Neuron (in vitro differentiated cells): ENCODE measurements around the gene CAMK2D.

Experiments used
- H2AFZ ChIP-seq: one replicate; pipeline ENCODE4 v1.6.1; 2013; ENCODE audit warnings: low read depth, mild to moderate bottlenecking, inconsistent platforms, low read length, moderate library complexity
- H3K27me3 ChIP-seq: one replicate; pipeline ENCODE4 v1.6.1; 2013; ENCODE audit warnings: low read length; ENCODE audit not compliant: insufficient read depth
- H3K36me3 ChIP-seq: one replicate; pipeline ENCODE4 v1.6.1; 2013; ENCODE audit warnings: low read length; ENCODE audit not compliant: insufficient read depth
- H3K4me1 ChIP-seq: one replicate; pipeline ENCODE4 v1.6.1; 2013; ENCODE audit warnings: low read length; ENCODE audit not compliant: insufficient read depth
- H3K4me3 ChIP-seq: 2 replicates; pipeline ENCODE4 v1.5.1; 2013; ENCODE audit warnings: mild to moderate bottlenecking, low read length, moderate library complexity
- H3K9me3 ChIP-seq: one replicate; pipeline ENCODE4 v1.6.1; 2013; ENCODE audit warnings: low read length

The CAMK2D gene

DNA sequence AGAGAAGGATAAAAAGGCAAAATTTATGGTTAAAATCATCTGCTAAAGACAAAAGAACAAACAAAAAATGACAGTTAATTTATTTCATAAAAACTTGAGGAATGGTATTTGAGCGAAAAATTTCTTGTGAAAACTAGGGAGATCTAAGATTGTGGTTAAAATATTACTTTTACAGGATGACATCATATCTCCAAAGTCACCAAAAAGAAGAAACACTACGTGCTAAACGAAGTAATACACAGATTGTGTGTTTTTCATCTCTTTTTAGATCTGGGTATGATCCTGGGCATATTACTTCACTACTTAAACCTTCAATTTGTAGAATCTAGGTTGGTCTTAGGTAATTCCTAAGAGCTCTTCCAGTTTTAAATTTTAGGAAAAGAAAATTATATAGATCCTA, 107.7 kb downstream of the CAMK2D start:
- peaks cover 3% of the 10 kb centered on the region for H3K36me3 ChIP-seq
- H3K4me3 ChIP-seq = no peak overlapping the region
- no peak overlapping the region for H2AFZ ChIP-seq
- no peaks in the 10 kb centered on the region for H3K27me3 ChIP-seq
- no peaks in the 10 kb centered on the region for H3K9me3 ChIP-seq
- no peaks in the 10 kb centered on the region for H3K4me1 ChIP-seq

DNA sequence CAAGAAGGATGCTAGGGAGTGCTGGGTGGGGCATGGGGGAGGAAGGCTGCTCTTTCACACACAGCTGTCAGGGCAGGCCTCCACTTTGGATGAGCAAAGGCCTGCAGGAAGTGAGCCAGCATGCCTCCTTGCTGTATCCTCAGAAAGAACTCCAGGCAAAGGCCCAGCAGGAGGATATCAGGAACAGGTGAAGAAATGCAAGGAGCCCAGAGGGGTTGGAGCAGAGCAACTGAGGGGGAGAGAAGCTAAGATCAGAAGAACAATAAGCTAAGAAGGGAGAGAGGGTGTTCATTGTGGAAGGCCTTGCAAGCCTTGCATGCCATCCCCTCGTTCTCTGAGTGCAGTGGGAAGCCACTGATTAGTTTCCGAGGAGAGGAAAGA, 115.1 kb downstream of the CAMK2D start:
- Histone ChIP-seq H2AFZ (no peak overlapping the region), H3K27me3 (no peaks in the 10 kb centered on the region), H3K4me1 (peaks cover 15% of the 10 kb centered on the region), H3K9me3 (peaks cover 2% of the 10 kb centered on the region), H3K36me3 (no peaks in the 10 kb centered on the region), H3K4me3 (no peak overlapping the region)

DNA sequence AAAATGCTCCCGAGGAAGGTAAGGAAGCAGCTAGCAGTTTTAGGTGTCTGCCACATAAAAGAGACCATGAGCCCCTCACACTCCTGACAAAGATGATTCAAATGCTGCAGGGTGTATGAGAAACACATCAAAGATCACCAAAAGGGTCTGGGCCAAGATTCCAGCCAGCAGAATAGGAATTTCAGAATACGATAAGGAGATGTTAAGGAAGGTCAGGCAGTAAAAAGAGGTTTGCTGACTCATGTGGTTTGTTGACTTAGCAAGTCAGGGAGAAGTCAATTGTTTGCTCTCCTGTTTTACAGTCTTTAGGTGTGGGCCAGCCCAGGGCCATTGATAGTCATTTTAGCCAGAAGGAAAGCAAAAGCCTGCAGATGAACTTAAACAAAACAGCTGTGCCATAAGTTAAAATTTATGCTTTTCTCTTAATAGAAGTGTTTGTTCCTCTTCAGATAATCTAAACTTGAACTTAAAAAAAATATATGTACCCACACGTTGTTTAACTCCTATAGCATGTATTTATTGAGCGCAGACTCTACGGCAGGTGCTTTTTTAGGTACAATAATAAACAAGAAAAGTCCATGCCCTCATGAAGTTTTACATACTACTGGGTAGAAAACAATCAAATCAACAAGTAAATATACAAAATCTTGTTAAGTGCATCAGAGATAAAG, 115.6 kb downstream of the CAMK2D start:
- Histone ChIP-seq H3K27me3 (no peaks in the 10 kb centered on the region), H3K36me3 (no peaks in the 10 kb centered on the region), H3K9me3 (peaks cover 2% of the 10 kb centered on the region), H3K4me1 (peaks cover 15% of the 10 kb centered on the region), H2AFZ (no peak overlapping the region), H3K4me3 (no peak overlapping the region)

DNA sequence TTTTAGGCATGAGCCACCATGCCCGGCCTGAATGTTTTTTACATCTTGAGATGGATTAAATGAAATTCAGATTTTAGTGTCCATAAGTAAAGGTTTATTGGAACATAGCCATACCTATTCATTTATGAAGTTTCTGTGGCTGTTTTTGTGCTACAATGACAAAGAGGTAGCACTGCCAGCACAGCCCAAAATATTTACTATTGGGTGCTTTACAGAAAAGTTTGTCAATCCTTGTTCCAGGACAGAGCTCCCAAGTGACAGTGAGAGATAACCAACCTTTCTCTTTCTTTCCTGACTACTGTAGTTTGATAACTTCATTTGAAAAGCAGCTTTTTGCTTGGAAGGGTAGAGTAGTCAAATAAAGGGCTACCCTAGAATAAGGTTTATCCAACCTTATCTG, 116.2 kb downstream of the CAMK2D start:
- Histone ChIP-seq H3K27me3 (no peaks in the 10 kb centered on the region), H3K4me1 (peaks cover 15% of the 10 kb centered on the region), H2AFZ (no peak overlapping the region), H3K9me3 (peaks cover 2% of the 10 kb centered on the region), H3K36me3 (no peaks in the 10 kb centered on the region), H3K4me3 (no peak overlapping the region)

DNA sequence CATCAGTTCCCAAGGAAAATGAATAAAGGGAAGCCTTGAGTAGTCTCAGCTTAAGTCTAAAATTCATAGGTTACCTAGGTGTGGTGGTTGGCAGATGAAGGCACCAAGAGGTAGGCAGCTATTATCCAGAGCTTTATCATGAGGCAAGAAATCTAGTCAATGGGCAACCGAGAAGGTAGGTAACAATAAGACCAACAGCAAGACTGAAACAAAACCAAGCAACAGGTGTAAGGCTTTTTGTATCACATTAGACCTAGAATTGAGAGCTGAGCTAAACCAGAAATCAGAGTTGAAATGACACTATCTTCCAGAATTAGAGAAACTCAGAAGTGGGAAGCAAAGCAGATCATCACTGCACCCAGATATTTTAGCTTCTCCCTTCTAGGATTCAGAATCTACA, 117.1 kb downstream of the CAMK2D start:
- H3K4me1 ChIP-seq = peaks cover 23% of the 10 kb centered on the region

DNA sequence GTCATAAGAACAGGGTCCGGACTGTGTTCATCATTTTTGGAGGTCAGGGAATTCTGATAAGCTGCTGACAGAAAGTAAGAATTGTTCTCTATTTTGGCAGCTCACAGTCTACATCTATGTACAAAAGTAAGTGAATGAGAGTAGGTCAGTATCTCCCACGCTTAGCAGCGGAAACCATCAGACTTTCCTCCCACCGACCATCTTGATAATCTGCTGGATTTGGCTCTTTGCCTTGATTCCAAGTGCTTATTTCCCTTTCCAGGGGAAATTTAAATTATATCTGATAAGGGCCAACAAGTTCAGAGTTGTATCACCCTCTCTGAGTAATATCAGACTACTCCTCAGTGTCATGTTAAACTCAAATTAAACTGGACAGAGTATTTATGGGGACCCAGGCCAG, 118.0 kb downstream of the CAMK2D start:
- no peaks in the 10 kb centered on the region for H3K36me3 ChIP-seq
- H2AFZ ChIP-seq = no peak overlapping the region
- no peaks in the 10 kb centered on the region for H3K27me3 ChIP-seq
- H3K4me3 ChIP-seq = no peak overlapping the region
- peaks cover 27% of the 10 kb centered on the region for H3K4me1 ChIP-seq
- H3K9me3 ChIP-seq = peaks cover 2% of the 10 kb centered on the region

More for the DNA sequence above, 117.1 kb downstream of the CAMK2D start:
- Histone ChIP-seq H3K4me3 (no peak overlapping the region), H3K9me3 (peaks cover 2% of the 10 kb centered on the region), H3K36me3 (no peaks in the 10 kb centered on the region), H2AFZ (no peak overlapping the region), H3K27me3 (no peaks in the 10 kb centered on the region)

DNA sequence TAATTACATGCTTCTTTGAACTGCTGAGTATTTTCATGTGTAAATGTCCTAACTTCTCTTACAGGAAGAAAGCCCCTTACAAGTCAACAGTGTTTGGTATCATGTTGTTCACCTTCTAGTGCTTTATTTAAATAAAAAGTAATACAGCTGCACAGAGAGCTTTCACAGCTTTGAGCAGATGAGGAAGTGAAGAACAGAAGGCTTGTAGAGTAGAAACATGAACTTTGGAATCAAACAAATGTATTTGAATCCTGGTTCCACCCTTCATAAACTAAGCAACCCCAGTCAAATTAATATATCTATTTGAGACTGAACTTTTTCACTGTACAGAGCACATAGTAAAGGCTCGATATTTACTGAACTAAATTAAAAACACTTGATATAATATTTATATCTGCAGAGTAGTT, 120.5 kb downstream of the CAMK2D start:
- H3K4me3 ChIP-seq = no peak overlapping the region
- H3K36me3 ChIP-seq = no peaks in the 10 kb centered on the region
- H2AFZ ChIP-seq = no peak overlapping the region
- peaks cover 16% of the 10 kb centered on the region for H3K4me1 ChIP-seq
- H3K27me3 ChIP-seq = no peaks in the 10 kb centered on the region
- H3K9me3 ChIP-seq = no peaks in the 10 kb centered on the region

DNA sequence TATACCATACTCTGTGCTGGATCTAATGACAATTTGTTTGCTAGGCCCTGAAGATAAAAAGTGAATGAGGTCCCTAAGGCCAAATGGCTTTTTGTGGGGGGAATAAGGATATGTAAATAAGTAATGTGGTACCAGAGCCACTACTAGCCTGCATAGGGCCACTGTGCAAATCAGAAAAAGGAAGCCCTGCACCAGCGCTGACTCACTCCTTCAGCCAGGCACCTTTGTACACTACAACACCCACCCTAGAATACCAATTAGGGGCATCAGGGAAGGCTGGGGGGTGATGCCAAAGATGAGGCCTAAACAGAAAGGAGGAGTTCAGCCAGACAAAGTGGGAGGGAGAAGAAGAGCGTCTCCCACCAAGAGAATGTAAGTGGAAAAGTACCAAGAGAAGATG, 122.2 kb downstream of the CAMK2D start:
- H3K36me3 ChIP-seq = no peaks in the 10 kb centered on the region
- no peaks in the 10 kb centered on the region for H3K9me3 ChIP-seq
- no peak overlapping the region for H3K4me3 ChIP-seq
- H3K27me3 ChIP-seq = no peaks in the 10 kb centered on the region
- H3K4me1 ChIP-seq = peaks cover 13% of the 10 kb centered on the region
- H2AFZ ChIP-seq = no peak overlapping the region

DNA sequence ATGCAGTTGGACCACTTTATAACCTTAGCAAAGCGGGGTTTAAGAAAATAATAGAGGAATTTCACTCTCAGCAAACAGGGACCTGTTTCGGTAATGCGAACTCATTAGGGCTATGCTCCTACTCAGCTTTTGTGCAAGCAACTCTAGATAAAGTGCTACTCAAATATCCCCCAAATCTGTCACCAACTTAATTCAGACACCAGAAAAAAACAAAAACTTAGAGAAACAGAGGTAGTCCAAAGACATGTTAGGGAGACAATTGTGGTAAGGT, 123.0 kb downstream of the CAMK2D start:
- no peak overlapping the region for H3K4me3 ChIP-seq
- no peak overlapping the region for H2AFZ ChIP-seq
- no peaks in the 10 kb centered on the region for H3K27me3 ChIP-seq
- H3K9me3 ChIP-seq = no peaks in the 10 kb centered on the region
- no peaks in the 10 kb centered on the region for H3K36me3 ChIP-seq
- H3K4me1 ChIP-seq = peaks cover 18% of the 10 kb centered on the region

DNA sequence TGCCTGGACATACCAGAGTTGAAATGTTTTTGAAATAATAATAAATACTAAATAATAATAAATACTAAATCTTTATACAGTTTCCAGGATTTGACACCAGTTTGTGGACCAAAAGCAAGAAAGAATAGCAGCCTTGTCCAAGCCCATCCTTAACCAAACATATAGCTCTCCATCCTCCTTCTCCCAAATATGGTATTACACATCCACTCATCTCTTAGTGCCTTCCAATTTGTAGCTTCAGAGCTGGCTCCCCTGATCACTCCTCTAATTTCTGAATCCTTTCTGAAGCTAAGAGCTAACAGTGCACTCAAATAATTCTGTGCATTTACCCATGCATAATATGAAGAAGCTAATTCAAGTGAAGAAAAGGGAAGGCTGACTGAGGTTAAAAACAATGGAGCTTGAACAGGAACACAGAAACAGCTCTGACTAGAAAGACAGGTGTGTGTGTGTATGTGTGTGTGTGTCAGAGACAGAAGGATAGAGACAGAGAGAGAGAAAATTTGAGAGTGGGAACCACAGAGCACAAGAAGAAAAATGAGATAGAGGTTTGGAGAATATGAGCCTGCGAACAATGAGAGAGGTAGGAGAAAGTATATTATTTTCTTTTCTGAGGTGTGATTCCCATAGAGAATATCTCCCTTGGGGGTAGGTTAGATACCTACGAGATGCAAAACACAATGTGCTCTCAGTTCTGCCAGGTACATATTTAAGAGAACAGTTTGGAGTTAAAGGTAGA, 123.5 kb downstream of the CAMK2D start:
- no peaks in the 10 kb centered on the region for H3K9me3 ChIP-seq
- H2AFZ ChIP-seq = no peak overlapping the region
- no peaks in the 10 kb centered on the region for H3K36me3 ChIP-seq
- H3K4me3 ChIP-seq = no peak overlapping the region
- no peaks in the 10 kb centered on the region for H3K27me3 ChIP-seq
- peaks cover 18% of the 10 kb centered on the region for H3K4me1 ChIP-seq

DNA sequence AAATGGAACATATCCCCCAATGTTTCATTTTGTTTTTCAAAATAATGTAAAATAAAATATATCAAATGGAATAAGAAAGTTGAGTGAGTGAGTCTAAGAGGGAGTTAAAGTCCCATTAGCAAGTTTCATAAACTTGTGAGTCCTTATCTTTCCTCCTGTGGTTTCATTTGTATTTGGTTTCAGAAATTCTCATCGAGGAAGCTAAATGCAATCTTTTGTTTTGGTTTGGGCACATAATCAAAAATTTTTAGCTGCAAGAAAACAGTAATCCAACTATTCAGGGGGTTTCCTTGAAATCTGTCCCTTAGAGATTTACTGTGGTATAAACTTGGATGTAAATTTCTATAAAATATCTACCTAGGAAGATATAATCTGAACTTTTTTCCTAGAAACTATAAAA, 124.2 kb downstream of the CAMK2D start:
- Histone ChIP-seq H3K27me3 (no peaks in the 10 kb centered on the region), H3K4me1 (peaks cover 18% of the 10 kb centered on the region), H3K9me3 (no peaks in the 10 kb centered on the region), H2AFZ (no peak overlapping the region), H3K4me3 (no peak overlapping the region), H3K36me3 (no peaks in the 10 kb centered on the region)

DNA sequence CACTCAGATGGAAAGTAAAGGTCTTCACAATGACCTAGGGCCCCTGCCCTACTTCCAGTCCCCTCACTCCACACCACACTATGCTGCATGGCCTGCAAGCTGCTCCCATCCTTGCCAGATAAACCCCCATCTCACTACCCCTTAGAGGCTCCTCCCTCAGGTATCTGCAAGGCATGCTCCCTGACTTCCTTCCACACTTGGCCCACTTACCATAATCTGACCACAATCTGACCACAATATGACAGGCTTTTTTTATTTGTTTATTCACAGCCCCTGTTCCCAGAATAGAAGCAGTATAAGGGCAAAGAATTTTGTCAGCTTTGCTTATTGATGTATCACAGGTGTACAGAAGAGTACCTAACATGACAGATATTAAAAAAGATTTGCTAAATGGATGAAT, 124.7 kb downstream of the CAMK2D start:
- Histone ChIP-seq H3K4me3 (no peak overlapping the region), H3K36me3 (no peaks in the 10 kb centered on the region), H3K27me3 (no peaks in the 10 kb centered on the region), H3K9me3 (no peaks in the 10 kb centered on the region), H3K4me1 (peaks cover 18% of the 10 kb centered on the region), H2AFZ (no peak overlapping the region)

DNA sequence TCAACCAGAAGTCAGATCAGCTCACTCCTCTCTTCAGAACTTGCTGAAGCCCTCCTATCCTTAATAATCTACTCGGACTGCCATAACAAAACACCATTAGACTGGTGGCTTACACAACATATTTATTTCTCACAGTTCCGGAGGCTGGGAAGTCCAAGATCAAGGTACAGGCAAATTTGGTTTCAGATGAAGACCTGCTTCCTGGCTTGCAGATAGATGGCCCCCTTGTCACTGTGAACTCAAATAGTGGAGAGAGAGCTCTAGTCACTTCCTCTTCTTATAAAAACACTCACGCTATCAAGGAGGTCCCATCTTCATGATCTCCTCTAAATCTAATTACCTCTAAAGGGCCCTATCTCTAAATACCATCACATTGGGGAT, 125.1 kb downstream of the CAMK2D start:
- no peak overlapping the region for H2AFZ ChIP-seq
- H3K9me3 ChIP-seq = no peaks in the 10 kb centered on the region
- no peak overlapping the region for H3K4me3 ChIP-seq
- H3K4me1 ChIP-seq = peaks cover 18% of the 10 kb centered on the region
- H3K36me3 ChIP-seq = no peaks in the 10 kb centered on the region
- H3K27me3 ChIP-seq = no peaks in the 10 kb centered on the region
